Stimulated activated naive B cell treated with anti-CD40 and anti-IgM and Interleukin-4, amounts not matched to agents 10 μg/mL and 1 μg/mL and 100 μg/mL, for 72 hours (primary cell): Measurements from ENCODE around the gene CNGA2.

Experiments used
- ATAC-seq, 2 donors: fragments of 150-1000 bp; cut with Tn5 transposase; replicated peaks; 2 replicates each; pipeline ENCODE4 v1.10.0; 2021; ENCODE audit warnings: moderate library complexity in 1 of 2
- DNase-seq: peaks from one replicate; pipeline ENCODE4 v3.0.0; 2021
- H3K27ac Mint-ChIP-seq: one replicate; pipeline ENCODE4 v1.8.0; 2022; ENCODE audit warnings: mild to moderate bottlenecking, mixed read lengths
- H3K27me3 Mint-ChIP-seq, 2 donors: one replicate each; pipeline ENCODE4 v1.8.0; 2022; ENCODE audit warnings: mixed read lengths in 2 of 2
- H3K36me3 Mint-ChIP-seq, 2 donors: one replicate each; pipeline ENCODE4 v1.8.0; 2022; ENCODE audit warnings: mixed read lengths in 2 of 2, mild to moderate bottlenecking in 1 of 2
- H3K4me1 Mint-ChIP-seq, 2 donors: one replicate each; pipeline ENCODE4 v1.8.0; 2022; ENCODE audit warnings: mixed read lengths in 2 of 2, mild to moderate bottlenecking in 1 of 2
- H3K4me3 Mint-ChIP-seq, 2 donors: one replicate each; pipeline ENCODE4 v1.8.0; 2022; ENCODE audit warnings: mild to moderate bottlenecking in 2 of 2, mixed read lengths in 2 of 2, moderate library complexity in 1 of 2
- H3K9me3 Mint-ChIP-seq, 2 donors: one replicate each; pipeline ENCODE4 v1.8.0; 2022; ENCODE audit warnings: mixed read lengths in 2 of 2, mild to moderate bottlenecking in 1 of 2

The CNGA2 gene

GRCh38 chrX:151750511-151750910, 16.0 kb downstream of the CNGA2 start:
- ATAC-seq (no peak), DNase-seq (no peak)
- H3K9me3 Mint-ChIP-seq: no peaks in the 10 kb centered on the region
- peaks cover 0 to 5% of the 10 kb centered on the region in 2 donors for H3K4me1 Mint-ChIP-seq
- H3K27me3 Mint-ChIP-seq: peaks cover 6 to 25% of the 10 kb centered on the region in 2 donors
- no peak overlapping the region for H3K4me3 Mint-ChIP-seq
- H3K27ac Mint-ChIP-seq: no peak overlapping the region
- no peaks in the 10 kb centered on the region for H3K36me3 Mint-ChIP-seq

GRCh38 chrX:151752847-151753246, 18.3 kb downstream of the CNGA2 start:
- Mint-ChIP-seq H3K9me3 (no peaks in the 10 kb centered on the region), H3K27ac (no peak overlapping the region), H3K27me3 (peaks cover 13 to 30% of the 10 kb centered on the region in 2 donors), H3K4me1 (peaks cover 0 to 5% of the 10 kb centered on the region in 2 donors), H3K4me3 (no peak overlapping the region), H3K36me3 (no peaks in the 10 kb centered on the region)
- ATAC-seq (no peak), DNase-seq (no peak)

- Mint-ChIP-seq H3K9me3 (no peaks in the 10 kb centered on the region), H3K4me3 (no peak overlapping the region), H3K27ac (no peak overlapping the region), H3K27me3 (peaks cover 13 to 30% of the 10 kb centered on the region in 2 donors), H3K4me1 (peaks cover 0 to 5% of the 10 kb centered on the region in 2 donors), H3K36me3 (no peaks in the 10 kb centered on the region)
- DNase-seq (peak; percentile 2), ATAC-seq (peak; percentile 63 to 71)
Measured at GRCh38 chrX:151753313-151754046, 18.9 kb downstream of the CNGA2 start.

GRCh38 chrX:151754047-151754429, 19.5 kb downstream of the CNGA2 start:
- H3K36me3 Mint-ChIP-seq: no peaks in the 10 kb centered on the region
- H3K27me3 Mint-ChIP-seq: peaks cover 13 to 28% of the 10 kb centered on the region in 2 donors
- DNase-seq (no peak), ATAC-seq (peak in 1 of 2 donors; percentile 14)
- H3K4me3 Mint-ChIP-seq: no peak overlapping the region
- H3K9me3 Mint-ChIP-seq: no peaks in the 10 kb centered on the region
- no peak overlapping the region for H3K27ac Mint-ChIP-seq
- peaks cover 0 to 5% of the 10 kb centered on the region in 2 donors for H3K4me1 Mint-ChIP-seq

- Mint-ChIP-seq H3K27ac (no peak overlapping the region), H3K36me3 (no peaks in the 10 kb centered on the region), H3K9me3 (no peaks in the 10 kb centered on the region), H3K4me3 (no peak overlapping the region), H3K4me1 (peaks cover 0 to 5% of the 10 kb centered on the region in 2 donors), H3K27me3 (peaks cover 13 to 21% of the 10 kb centered on the region in 2 donors)
- DNase-seq (no peak), ATAC-seq (no peak)
Measured at GRCh38 chrX:151754641-151755215, 20.2 kb downstream of the CNGA2 start.

GRCh38 chrX:151759041-151759708, 24.6 kb downstream of the CNGA2 start:
- no peak for ATAC-seq
- H3K4me1 Mint-ChIP-seq: no peaks in the 10 kb centered on the region
- peaks cover 5 to 6% of the 10 kb centered on the region in 2 donors for H3K27me3 Mint-ChIP-seq
- H3K27ac Mint-ChIP-seq: no peak overlapping the region
- H3K4me3 Mint-ChIP-seq: no peak overlapping the region
- no peaks in the 10 kb centered on the region for H3K9me3 Mint-ChIP-seq
- no peak for DNase-seq
- H3K36me3 Mint-ChIP-seq: no peaks in the 10 kb centered on the region

GRCh38 chrX:151762802-151763201, 28.3 kb downstream of the CNGA2 start:
- H3K4me3 Mint-ChIP-seq: no peak overlapping the region
- peaks cover 0 to 4% of the 10 kb centered on the region in 2 donors for H3K27me3 Mint-ChIP-seq
- no peaks in the 10 kb centered on the region for H3K9me3 Mint-ChIP-seq
- H3K27ac Mint-ChIP-seq: no peak overlapping the region
- ATAC-seq (no peak), DNase-seq (no peak)
- no peaks in the 10 kb centered on the region for H3K4me1 Mint-ChIP-seq
- no peaks in the 10 kb centered on the region for H3K36me3 Mint-ChIP-seq

GRCh38 chrX:151763711-151764110, 29.2 kb downstream of the CNGA2 start:
- H3K27me3 Mint-ChIP-seq: peaks cover 0 to 4% of the 10 kb centered on the region in 2 donors
- no peak overlapping the region for H3K4me3 Mint-ChIP-seq
- ATAC-seq: no peak
- no peaks in the 10 kb centered on the region for H3K36me3 Mint-ChIP-seq
- no peaks in the 10 kb centered on the region for H3K9me3 Mint-ChIP-seq
- no peaks in the 10 kb centered on the region for H3K4me1 Mint-ChIP-seq
- no peak for DNase-seq
- H3K27ac Mint-ChIP-seq: no peak overlapping the region

- Mint-ChIP-seq H3K27ac (no peak overlapping the region), H3K4me3 (no peak overlapping the region), H3K9me3 (peaks cover 0 to 2% of the 10 kb centered on the region in 2 donors), H3K36me3 (no peaks in the 10 kb centered on the region), H3K4me1 (no peaks in the 10 kb centered on the region), H3K27me3 (peaks cover 0 to 4% of the 10 kb centered on the region in 2 donors)
- DNase-seq (no peak), ATAC-seq (no peak)
Measured at GRCh38 chrX:151765026-151765425, 30.5 kb downstream of the CNGA2 start.

GRCh38 chrX:151771726-151772125, 37.2 kb downstream of the CNGA2 start:
- no peak overlapping the region for H3K27ac Mint-ChIP-seq

GRCh38 chrX:151773434-151773833, 38.9 kb downstream of the CNGA2 start:
- H3K4me1 Mint-ChIP-seq: no peaks in the 10 kb centered on the region
- no peaks in the 10 kb centered on the region for H3K27me3 Mint-ChIP-seq
- peaks cover 0 to 2% of the 10 kb centered on the region in 2 donors for H3K9me3 Mint-ChIP-seq
- H3K4me3 Mint-ChIP-seq: no peak overlapping the region
- H3K27ac Mint-ChIP-seq: no peak overlapping the region
- ATAC-seq: no peak
- no peak for DNase-seq
- no peaks in the 10 kb centered on the region for H3K36me3 Mint-ChIP-seq

More at GRCh38 chrX:151771726-151772125, 37.2 kb downstream of the CNGA2 start:
- no peak overlapping the region for H3K4me3 Mint-ChIP-seq
- peaks cover 0 to 2% of the 10 kb centered on the region in 2 donors for H3K9me3 Mint-ChIP-seq
- DNase-seq (no peak), ATAC-seq (no peak)
- no peaks in the 10 kb centered on the region for H3K27me3 Mint-ChIP-seq
- no peaks in the 10 kb centered on the region for H3K36me3 Mint-ChIP-seq
- H3K4me1 Mint-ChIP-seq: no peaks in the 10 kb centered on the region

- Mint-ChIP-seq H3K27me3 (no peaks in the 10 kb centered on the region), H3K4me1 (no peaks in the 10 kb centered on the region), H3K9me3 (no peaks in the 10 kb centered on the region), H3K4me3 (no peak overlapping the region), H3K36me3 (no peaks in the 10 kb centered on the region), H3K27ac (no peak overlapping the region)
- ATAC-seq: no peak
- DNase-seq: no peak
Measured at GRCh38 chrX:151774421-151774820, 39.9 kb downstream of the CNGA2 start.

GRCh38 chrX:151776181-151776731, 41.7 kb downstream of the CNGA2 start:
- Mint-ChIP-seq H3K36me3 (no peaks in the 10 kb centered on the region), H3K27ac (no peak overlapping the region), H3K4me1 (no peaks in the 10 kb centered on the region), H3K4me3 (no peak overlapping the region), H3K27me3 (no peaks in the 10 kb centered on the region), H3K9me3 (no peaks in the 10 kb centered on the region)
- ATAC-seq (no peak), DNase-seq (no peak)

- Mint-ChIP-seq H3K4me1 (no peaks in the 10 kb centered on the region), H3K4me3 (no peak overlapping the region), H3K27me3 (no peaks in the 10 kb centered on the region), H3K27ac (no peak overlapping the region), H3K9me3 (peaks cover 0 to 2% of the 10 kb centered on the region in 2 donors), H3K36me3 (no peaks in the 10 kb centered on the region)
- ATAC-seq: no peak
- DNase-seq: no peak
Measured at GRCh38 chrX:151776936-151777335, 42.4 kb downstream of the CNGA2 start.
